ENCODE measurements around the gene NUDT21.

GRCh38 chr16:56411624-56412023 is 39.5 kb downstream of the NUDT21 start:
- no peak for TF ChIP-seq CTCF (conservative IDR thresholded peaks at IDR 0.05)
- TF ChIP-seq EZH2 (IDR thresholded peaks at IDR 0.05; ENCODE audit: low read depth): no peak
